Measurements from ENCODE around the gene CNST.
"Not testable (repeated sequence)": the region's sequence is repeated elsewhere in the genome, so short reads cannot be mapped to it uniquely, and the experiment has no call there.

CNST gene

DNA sequence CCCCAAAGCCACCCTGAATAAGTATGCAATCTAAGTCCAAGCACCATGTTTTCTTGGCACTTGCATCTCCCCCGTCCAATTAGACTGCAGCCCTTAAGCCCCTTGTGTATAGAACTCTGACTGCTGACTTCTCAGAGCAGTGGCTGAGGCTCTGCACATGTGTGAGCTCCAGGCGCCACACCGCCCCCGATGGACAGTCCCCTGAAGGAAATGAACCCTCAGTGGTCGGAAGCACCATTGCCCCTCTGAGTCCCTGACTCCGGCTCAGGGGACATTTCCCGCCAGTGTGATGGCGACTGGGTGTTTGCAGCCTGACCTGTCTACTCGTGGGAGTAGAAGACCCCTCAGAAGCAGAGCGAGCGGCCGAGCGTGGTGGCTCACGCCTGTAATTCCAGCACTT is 120.7 kb downstream of the CNST start:
- no peak for DNase-seq (ENCODE audit: low read depth)
- no peak overlapping the region for H3K4me3 ChIP-seq (ENCODE audit: control insufficient read depth, low read depth, low read length)
- TF ChIP-seq, protein P1, sequence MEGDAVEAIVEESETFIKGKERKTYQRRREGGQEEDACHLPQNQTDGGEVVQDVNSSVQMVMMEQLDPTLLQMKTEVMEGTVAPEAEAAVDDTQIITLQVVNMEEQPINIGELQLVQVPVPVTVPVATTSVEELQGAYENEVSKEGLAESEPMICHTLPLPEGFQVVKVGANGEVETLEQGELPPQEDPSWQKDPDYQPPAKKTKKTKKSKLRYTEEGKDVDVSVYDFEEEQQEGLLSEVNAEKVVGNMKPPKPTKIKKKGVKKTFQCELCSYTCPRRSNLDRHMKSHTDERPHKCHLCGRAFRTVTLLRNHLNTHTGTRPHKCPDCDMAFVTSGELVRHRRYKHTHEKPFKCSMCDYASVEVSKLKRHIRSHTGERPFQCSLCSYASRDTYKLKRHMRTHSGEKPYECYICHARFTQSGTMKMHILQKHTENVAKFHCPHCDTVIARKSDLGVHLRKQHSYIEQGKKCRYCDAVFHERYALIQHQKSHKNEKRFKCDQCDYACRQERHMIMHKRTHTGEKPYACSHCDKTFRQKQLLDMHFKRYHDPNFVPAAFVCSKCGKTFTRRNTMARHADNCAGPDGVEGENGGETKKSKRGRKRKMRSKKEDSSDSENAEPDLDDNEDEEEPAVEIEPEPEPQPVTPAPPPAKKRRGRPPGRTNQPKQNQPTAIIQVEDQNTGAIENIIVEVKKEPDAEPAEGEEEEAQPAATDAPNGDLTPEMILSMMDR (conservative IDR thresholded peaks at IDR 0.05; ENCODE audit: control insufficient read depth, insufficient read depth, low read depth, low read length), result no peak

DNA sequence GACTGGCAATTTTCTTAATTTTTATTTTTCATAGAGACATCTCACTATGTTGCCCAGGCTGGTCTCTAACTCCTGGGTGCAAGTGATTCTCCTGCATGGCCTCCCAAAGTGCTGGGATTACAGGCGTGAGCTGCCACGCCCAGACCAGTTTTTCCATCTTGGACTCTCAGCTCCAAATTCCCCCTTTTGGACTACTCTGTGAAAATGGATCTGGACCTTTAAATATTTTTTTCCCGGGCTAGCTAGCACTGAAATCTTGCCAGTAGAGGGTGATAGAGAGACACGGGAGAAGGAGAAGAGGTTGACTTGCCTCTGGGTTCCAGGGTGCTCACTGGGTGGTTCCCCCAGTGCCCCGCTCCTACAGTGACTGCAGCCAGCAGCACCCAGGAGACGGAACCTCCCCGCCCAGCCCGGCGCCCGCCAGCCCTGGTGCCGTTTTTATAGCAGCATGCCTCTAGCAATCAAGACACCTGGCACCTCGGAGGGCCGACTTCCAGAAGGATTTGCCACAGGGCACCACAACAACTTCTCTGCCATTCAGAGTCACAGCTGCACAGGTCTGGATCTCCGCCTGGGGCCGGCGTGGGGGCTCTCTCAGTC is 123.3 kb downstream of the CNST start:
- peak; percentile 75 for DNase-seq (ENCODE audit: low read depth)
- H3K4me3 ChIP-seq (ENCODE audit: control insufficient read depth, low read depth, low read length), result peak overlapping the region; percentile 43
- TF ChIP-seq, protein P1 (conservative IDR thresholded peaks at IDR 0.05; ENCODE audit: control insufficient read depth, insufficient read depth, low read depth, low read length), result peak; percentile 86

DNA sequence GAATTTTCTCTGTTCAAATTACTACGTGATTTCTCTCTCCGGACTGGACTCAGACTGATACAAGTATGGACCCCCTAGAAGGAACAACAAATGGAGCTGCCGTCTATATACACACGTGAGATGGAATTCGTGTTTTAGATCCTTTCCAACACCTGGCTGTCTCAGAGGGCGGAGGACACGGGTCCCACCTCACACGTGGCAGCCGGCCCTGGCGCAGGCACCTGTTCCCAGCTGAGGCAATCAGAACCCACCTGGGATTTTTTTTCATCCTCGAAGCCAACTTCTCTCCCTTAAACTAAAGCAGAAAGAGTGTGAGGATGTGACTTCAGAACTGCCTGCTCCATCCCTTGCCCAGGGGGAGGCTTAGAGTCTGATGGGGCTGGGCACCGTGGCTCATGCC is 123.8 kb downstream of the CNST start:
- H3K4me3 ChIP-seq (ENCODE audit: control insufficient read depth, low read depth, low read length), result no peak overlapping the region
- no peak for DNase-seq (ENCODE audit: low read depth)

DNA sequence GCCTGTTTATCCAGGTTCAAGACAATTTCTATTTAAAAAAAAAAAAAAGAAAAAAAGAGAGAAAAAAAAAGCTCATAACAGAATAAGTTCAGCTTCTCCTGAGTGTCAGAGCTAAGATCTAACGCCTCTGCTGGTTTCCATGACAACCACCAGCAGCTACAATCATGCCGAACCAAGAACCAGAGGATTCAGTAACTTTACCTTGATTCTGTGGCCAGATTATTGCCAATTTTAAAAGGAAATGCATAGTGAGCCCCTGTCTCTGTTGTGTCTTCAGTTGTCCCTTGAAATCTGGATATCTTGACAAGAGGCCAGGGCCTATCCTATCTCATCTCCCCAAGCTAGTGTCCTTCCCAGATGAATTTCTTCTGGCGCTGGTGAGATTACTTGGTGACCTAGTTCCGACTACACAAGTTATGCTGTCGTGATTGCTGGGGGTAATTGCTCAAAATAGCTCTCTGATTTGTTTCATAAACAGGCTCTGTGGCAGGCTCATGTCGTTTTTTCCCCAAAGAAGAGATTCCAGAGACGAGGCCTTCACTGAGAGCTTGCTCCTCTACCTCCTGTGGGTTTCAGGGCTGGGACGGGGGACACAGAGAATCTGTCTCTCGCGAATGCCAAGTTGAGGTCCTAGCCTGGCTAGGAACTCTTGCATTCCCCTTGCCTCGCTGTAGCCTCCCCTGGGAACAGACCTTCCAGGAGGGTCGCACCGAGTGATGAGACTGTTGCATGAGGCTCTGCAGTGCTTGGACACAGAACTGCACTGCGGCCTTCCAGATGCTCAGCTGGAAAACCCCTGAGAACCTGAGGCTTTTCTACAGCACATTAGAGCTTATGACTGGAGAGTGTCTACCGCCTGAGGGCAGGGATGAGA is 125.6 kb downstream of the CNST start:
- DNase-seq (ENCODE audit: low read depth), result peak; percentile 27
- H3K4me3 ChIP-seq (ENCODE audit: control insufficient read depth, low read depth, low read length), result no peak overlapping the region
- TF ChIP-seq, protein P1 (conservative IDR thresholded peaks at IDR 0.05; ENCODE audit: control insufficient read depth, insufficient read depth, low read depth, low read length), result no peak

More for the DNA sequence above, 123.8 kb downstream of the CNST start:
- TF ChIP-seq, protein P1 (conservative IDR thresholded peaks at IDR 0.05; ENCODE audit: control insufficient read depth, insufficient read depth, low read depth, low read length), result no peak

DNA sequence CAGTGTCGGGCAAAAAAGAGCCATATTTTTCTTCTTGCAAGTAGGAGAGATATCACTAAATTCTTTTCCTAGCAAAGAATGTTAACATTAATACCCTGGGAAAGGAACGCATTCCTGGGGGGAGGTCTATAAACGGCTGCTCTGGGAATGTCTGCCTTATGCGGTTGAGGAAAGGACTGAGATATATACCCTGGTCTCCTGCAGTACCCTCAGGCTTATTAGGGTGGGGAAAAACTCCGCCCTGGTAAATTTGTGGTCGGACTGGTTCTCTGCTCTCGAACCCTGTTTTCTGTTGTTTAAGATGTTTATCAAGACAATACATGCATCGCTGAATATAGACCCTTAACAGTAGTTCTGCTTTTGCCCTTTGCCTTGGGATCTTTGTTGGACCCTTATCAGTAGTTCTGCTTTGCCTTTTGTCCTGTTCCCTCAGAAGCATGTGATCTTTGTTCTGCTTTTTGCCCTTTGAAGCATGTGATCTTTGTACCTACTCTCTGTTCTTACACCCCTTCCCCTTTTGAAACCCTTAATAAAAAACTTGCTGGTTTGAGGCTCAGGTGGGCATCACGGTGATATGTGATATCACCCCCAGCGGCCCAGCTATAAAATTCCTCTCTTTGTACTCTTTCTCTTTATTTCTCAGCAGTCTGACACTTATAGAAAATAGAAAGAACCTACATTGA is 128.1 kb downstream of the CNST start:
- not testable (repeated sequence) for H3K4me3 ChIP-seq (ENCODE audit: control insufficient read depth, low read depth, low read length); DNase-seq (ENCODE audit: low read depth)

DNA sequence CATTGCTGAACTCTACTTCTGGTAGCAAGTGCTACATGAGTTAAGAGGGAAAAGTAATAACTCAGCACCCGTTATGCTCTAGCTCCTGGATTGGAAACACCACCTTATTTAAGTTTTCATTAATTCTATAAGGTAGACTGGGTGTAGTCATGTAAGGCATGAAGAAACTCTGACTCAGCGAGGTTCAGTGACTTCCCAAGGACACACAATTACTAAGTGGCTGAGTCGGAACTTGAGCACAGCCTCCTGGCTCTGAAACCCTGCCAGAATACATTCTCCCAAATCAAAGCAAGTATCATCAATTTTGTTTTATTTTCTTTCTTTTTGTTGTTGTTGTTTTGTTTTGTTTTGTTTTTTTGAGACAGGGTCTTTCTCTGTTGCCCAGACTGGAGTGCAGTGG is 128.9 kb downstream of the CNST start:
- DNase-seq (ENCODE audit: low read depth), result peak; percentile 38
- TF ChIP-seq, protein P1 (conservative IDR thresholded peaks at IDR 0.05; ENCODE audit: control insufficient read depth, insufficient read depth, low read depth, low read length), result no peak
- H3K4me3 ChIP-seq (ENCODE audit: control insufficient read depth, low read depth, low read length), result no peak overlapping the region

DNA sequence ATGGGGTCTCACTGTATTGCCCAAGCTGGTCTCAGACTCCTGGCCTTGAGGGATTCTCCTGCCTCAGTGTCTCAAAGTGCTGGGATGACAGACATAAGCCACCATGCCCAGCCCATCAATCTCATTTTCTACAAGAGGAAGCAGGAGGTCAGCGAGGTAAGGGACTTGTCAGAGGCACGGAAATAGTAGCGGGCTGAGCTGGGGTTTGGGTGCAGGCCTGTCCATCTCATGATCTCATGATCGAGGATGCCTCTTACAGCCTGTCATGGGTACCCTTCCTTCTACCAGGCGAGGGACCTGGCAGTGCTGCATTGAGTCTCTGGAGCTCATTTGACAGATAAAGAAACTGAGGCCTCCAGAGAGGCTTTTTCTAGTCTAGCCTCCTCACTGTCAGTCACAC is 129.4 kb downstream of the CNST start:
- H3K4me3 ChIP-seq (ENCODE audit: control insufficient read depth, low read depth, low read length), result no peak overlapping the region
- TF ChIP-seq, protein P1 (conservative IDR thresholded peaks at IDR 0.05; ENCODE audit: control insufficient read depth, insufficient read depth, low read depth, low read length), result no peak
- no peak for DNase-seq (ENCODE audit: low read depth)
